Transverse colon (tissue), 4 donors: ENCODE results near the gene MRGPRD. TPM values are rescaled to one million over a fixed set of nuclear protein-coding genes. Genes with fewer than 3 reads are reported as not detected.

ENCODE experiments used
- DNase-seq: peaks from one replicate; pipeline ENCODE4 v3.0.0-alpha.2; 2019
- H3K27ac ChIP-seq, 4 donors: fragments of 200-600 bp; sonication (generic); 2 replicates each; pipeline ENCODE4 v1.5.1; 2016 to 2018; ENCODE audit warnings: inconsistent platforms in 4 of 4
- H3K27me3 ChIP-seq: fragments of 200-600 bp; sonication (generic); 2 replicates; pipeline ENCODE4 v1.5.1; 2017; ENCODE audit warnings: inconsistent platforms
- H3K36me3 ChIP-seq, 4 donors: fragments of 200-600 bp; sonication (generic); 2 replicates each; pipeline ENCODE4 v1.5.1; 2017 to 2019; ENCODE audit warnings: inconsistent platforms in 4 of 4
- H3K4me1 ChIP-seq, 4 donors: fragments of 200-600 bp; sonication (generic); 2 replicates each; pipeline ENCODE4 v1.5.1; 2017 to 2020; ENCODE audit warnings: inconsistent platforms in 4 of 4
- H3K4me3 ChIP-seq, 4 donors: fragments of 200-600 bp; sonication (generic); 1 replicate in 1 of 4; 2 replicates in 3 of 4; pipeline versions ENCODE4 v1.5.1 to v1.6.1; 2017 to 2019; ENCODE audit warnings: inconsistent platforms in 4 of 4
- H3K9me3 ChIP-seq, 2 donors: fragments of 200-600 bp; sonication (generic); 2 replicates each; pipeline ENCODE4 v1.5.1; 2017 to 2019; ENCODE audit warnings: inconsistent platforms in 2 of 2
- EP300 ChIP-seq: sonication (generic); formaldehyde crosslinking; IDR thresholded peaks from one replicate; pipeline ENCODE4 v1.6.1; 2017; ENCODE audit warnings: antibody characterized with exemption, low read depth
- POLR2A ChIP-seq: fragments of 450-650 bp; IDR thresholded peaks from one replicate; pipeline ENCODE4 v1.6.1; 2016; ENCODE audit warnings: antibody characterized with exemption, mild to moderate bottlenecking, moderate library complexity
- POLR2AphosphoS5 ChIP-seq, 3 donors: sonication (generic); formaldehyde crosslinking; IDR thresholded peaks; one replicate each; pipeline ENCODE4 v1.6.1; 2016; ENCODE audit warnings: antibody characterized with exemption in 3 of 3
- WGBS, 2 donors: methylation state at CpG; one replicate each; pipeline ENCODE4 v1.1.5; 2018; ENCODE audit warnings: low coverage in 1 of 2; 5-methylcytosine and 5-hydroxymethylcytosine counted together
- in situ Hi-C, 4 donors: fragments of 200-750 bp; cut with MboI; loops; one replicate each; pipeline versions ENCODE4 v1.15.0 to v1.15.1; 2017; ENCODE audit warnings: low sequenced_read_pairs in 3 of 4, low pct_ligation_motif_present in 1 of 4, low pct_unique_long_range_greater_than_20kb in 1 of 4
- intact Hi-C: fragments of 100-400 bp; cut with DNase I; formaldehyde crosslinking; loops from one replicate; pipeline ENCODE4 v1.15.1; 2023; ENCODE audit warnings: low total_unique reads
- total RNA-seq, 4 donors: library from RNA; depleted of rRNA; stranded (reverse); fragments of >200 nt; gene quantifications; one replicate each; pipeline ENCODE4 v1.1.0, GENCODE V29; 2016
- TF ChIP-seq, protein P1 (sequence below), 5 experiments: fragments of 200-600 bp in 3 of 5; fragments of 450-650 bp in 2 of 5; sonication (generic) in 3 of 5; IDR thresholded peaks; 1 replicate in 2 of 5; 2 replicates in 3 of 5; pipeline ENCODE4 v1.5.1; 2016 to 2017; ENCODE audit warnings: antibody characterized with exemption in 5 of 5, inconsistent platforms in 3 of 5, mild to moderate bottlenecking in 2 of 5, moderate library complexity in 1 of 5

MRGPRD gene
- total RNA-seq, 4 donors from 2014 or later, result not detected

- Histone ChIP-seq H3K4me1 (peaks cover 0 to 14% (median 11%) of the 10 kb centered on the region in 4 donors), H3K27me3 (no peaks in the 10 kb centered on the region), H3K9me3 (no peaks in the 10 kb centered on the region), H3K4me3 (no peak overlapping the region), H3K36me3 (peaks cover 0 to 25% (median 8%) of the 10 kb centered on the region in 4 donors), H3K27ac (peak overlapping the region in 2 of 4 donors; percentile 53 to 83)
- in situ Hi-C loops (no loop called here), intact Hi-C loops (no loop called here)
- TF ChIP-seq, protein P1, sequence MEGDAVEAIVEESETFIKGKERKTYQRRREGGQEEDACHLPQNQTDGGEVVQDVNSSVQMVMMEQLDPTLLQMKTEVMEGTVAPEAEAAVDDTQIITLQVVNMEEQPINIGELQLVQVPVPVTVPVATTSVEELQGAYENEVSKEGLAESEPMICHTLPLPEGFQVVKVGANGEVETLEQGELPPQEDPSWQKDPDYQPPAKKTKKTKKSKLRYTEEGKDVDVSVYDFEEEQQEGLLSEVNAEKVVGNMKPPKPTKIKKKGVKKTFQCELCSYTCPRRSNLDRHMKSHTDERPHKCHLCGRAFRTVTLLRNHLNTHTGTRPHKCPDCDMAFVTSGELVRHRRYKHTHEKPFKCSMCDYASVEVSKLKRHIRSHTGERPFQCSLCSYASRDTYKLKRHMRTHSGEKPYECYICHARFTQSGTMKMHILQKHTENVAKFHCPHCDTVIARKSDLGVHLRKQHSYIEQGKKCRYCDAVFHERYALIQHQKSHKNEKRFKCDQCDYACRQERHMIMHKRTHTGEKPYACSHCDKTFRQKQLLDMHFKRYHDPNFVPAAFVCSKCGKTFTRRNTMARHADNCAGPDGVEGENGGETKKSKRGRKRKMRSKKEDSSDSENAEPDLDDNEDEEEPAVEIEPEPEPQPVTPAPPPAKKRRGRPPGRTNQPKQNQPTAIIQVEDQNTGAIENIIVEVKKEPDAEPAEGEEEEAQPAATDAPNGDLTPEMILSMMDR (IDR thresholded peaks at IDR 0.05), result no peak
- no peak for TF ChIP-seq POLR2AphosphoS5 (IDR thresholded peaks at IDR 0.05)
- no peak for TF ChIP-seq POLR2A
- no peak for TF ChIP-seq EP300
- 85% methylated on average over 7 of the region's 7 CpGs; no CpG with 5 or more reads in 1 of the 2 donors for WGBS, 2 donors
- DNase-seq, result no peak
These were observed 48.4 kb downstream of the MRGPRD start for GRCh38 chr11:68932358-68932757.

DNA sequence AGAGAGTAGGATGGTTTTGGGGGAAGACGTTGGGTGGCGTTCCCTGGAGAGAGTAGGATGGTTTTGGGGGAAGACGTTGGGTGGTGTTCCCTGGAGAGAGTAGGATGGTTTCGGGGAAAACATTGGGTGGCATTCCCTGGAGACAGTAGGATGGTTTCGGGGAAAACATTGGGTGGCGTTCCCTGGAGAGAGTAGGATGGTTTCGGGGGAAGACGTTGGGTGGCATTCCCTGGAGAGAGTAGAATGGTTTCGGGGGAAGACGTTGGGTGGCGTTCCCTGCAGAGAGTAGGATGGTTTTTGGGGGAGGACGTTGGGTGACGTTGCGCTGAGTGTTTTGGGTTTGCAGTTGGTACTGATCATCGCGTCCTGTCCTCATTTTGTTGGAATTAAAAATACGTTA, 48.9 kb downstream of the MRGPRD start:
- H3K27ac ChIP-seq, result peak overlapping the region in 1 of 4 donors; percentile 83
- TF ChIP-seq, protein P1 (IDR thresholded peaks at IDR 0.05), result no peak
- no peak for TF ChIP-seq EP300
- TF ChIP-seq POLR2A, result no peak
- TF ChIP-seq POLR2AphosphoS5 (IDR thresholded peaks at IDR 0.05), result no peak

DNA sequence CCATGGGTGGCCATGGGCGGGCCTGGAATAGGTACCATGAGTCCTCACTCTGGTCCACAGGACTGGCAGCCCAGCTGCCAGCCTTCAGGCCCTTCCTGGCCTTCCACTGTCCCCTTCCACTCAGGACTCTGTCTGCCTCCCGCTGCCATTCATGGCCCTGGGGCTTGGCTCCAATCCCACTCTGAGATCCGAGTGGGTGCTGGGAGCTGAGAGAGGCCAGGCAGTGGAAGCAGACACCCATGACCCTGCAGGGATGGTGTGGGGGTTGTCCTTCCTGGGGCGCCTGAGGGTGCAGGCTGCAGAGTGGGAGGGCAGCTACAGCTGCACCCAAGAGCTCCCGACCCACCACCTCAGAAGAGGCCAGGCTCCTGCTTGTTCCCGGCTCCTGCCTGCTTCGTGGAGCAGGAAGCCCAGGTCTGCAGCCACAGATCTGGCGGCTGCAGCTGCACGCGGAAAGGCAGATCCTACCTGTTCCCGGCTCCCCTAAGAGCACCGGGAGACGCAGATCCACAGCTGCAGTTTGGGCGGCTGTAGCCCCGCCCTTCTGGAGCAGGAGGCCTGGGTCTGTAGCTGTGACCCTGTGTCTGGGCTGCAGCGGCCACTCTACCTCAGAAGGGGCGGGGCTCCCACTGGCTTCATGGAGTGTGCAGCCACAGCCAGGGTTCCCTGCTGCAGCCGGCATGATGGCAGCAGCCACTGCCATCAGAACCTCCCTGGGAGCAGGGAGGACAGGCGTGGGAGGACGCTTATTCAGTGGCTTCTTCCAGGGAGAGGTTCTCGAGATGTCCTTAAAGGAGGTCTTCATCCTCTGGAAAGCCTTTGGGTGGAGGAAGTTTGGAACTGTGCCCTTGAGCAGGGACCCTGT, 49.6 kb downstream of the MRGPRD start:
- H3K36me3 ChIP-seq, result peaks cover 0 to 20% (median 8%) of the 10 kb centered on the region in 4 donors
- intact Hi-C loops (no loop called here), in situ Hi-C loops (no loop called here)

More for the DNA sequence above, 48.9 kb downstream of the MRGPRD start:
- Histone ChIP-seq H3K9me3 (no peaks in the 10 kb centered on the region), H3K4me3 (no peak overlapping the region), H3K36me3 (peaks cover 0 to 22% (median 8%) of the 10 kb centered on the region in 4 donors), H3K4me1 (peaks cover 0 to 18% (median 11%) of the 10 kb centered on the region in 4 donors), H3K27me3 (no peaks in the 10 kb centered on the region)
- intact Hi-C loops (no loop called here), in situ Hi-C loops (no loop called here)
- whole genome bisulfite sequencing, 2 donors, result 89 to 91% methylated on average over 17 of the region's 17 CpGs
- no peak for DNase-seq

More for the DNA sequence above, 49.6 kb downstream of the MRGPRD start:
- Histone ChIP-seq H3K9me3 (no peaks in the 10 kb centered on the region), H3K4me3 (no peak overlapping the region), H3K4me1 (peaks cover 0 to 18% (median 11%) of the 10 kb centered on the region in 4 donors), H3K27ac (no peak overlapping the region), H3K27me3 (no peaks in the 10 kb centered on the region)
- WGBS, 2 donors, result 92% methylated on average over 10 of the region's 21 CpGs; no CpG with 5 or more reads in 1 of the 2 donors
- no peak for TF ChIP-seq EP300
- TF ChIP-seq, protein P1 (IDR thresholded peaks at IDR 0.05), result no peak
- TF ChIP-seq POLR2A, result no peak
- no peak for TF ChIP-seq POLR2AphosphoS5 (IDR thresholded peaks at IDR 0.05)
- no peak for DNase-seq

Other genes with a start within 250 kb of the MRGPRD start
- 1 to 10 TPM in 3 of 4 donors, under 1 TPM in 1; 1.00 to 7.5 (median 4.2) TPM for gene TESMIN, start 229.5 kb downstream of the MRGPRD start, total RNA-seq
- 100 to 1,000 TPM in 3 of 4 donors, 10 to 100 TPM in 1; 98.9 to 263 (median 177) TPM for gene CPT1A, start 139.1 kb downstream of the MRGPRD start, total RNA-seq
- 100 to 1,000 TPM in 1 of 4 donors, 10 to 100 TPM in 2, 1 to 10 TPM in 1; 9.0 to 121 (median 52.8) TPM for gene MRPL21, start 77.2 kb downstream of the MRGPRD start, total RNA-seq
- gene IGHMBP2, start 77.1 kb downstream of the MRGPRD start, total RNA-seq, result 100 to 1,000 TPM in 2 of 4 donors, 10 to 100 TPM in 2; 25.2 to 195 (median 111) TPM
- gene MRGPRF, start 32.3 kb upstream of the MRGPRD start, total RNA-seq, result 100 to 1,000 TPM in 1 of 4 donors, 10 to 100 TPM in 3; 17.9 to 119 (median 43.6) TPM
- 10 to 100 TPM; 16.8 to 25.4 (median 20.7) TPM for gene TPCN2, start 67.9 kb upstream of the MRGPRD start, total RNA-seq
- 10 to 100 TPM in 1 of 4 donors, 1 to 10 TPM in 1, not detected in 2; 2.9 to 10.1 TPM for gene SMIM38, start 174.9 kb upstream of the MRGPRD start, total RNA-seq